Psoas muscle (tissue), 8 donors: ENCODE results near the gene ONECUT3. TPM values are rescaled to one million over a fixed set of nuclear protein-coding genes. Genes with fewer than 3 reads are reported as not detected.

Experiments
- ATAC-seq, 4 donors: fragments of 200-7000 bp; cut with Tn5 transposase; one replicate each; pipeline ENCODE4 v1.9.1; 2020; ENCODE audit warnings: moderate library complexity in 3 of 4, mild to moderate bottlenecking in 2 of 4
- DNase-seq, 2 donors: peaks; one replicate each; pipeline ENCODE4 v3.0.0-alpha.2; 2020
- H3K27ac ChIP-seq: fragments of 200-600 bp; one replicate; pipeline ENCODE4 v1.8.0; 2022
- H3K27me3 ChIP-seq, 3 donors: fragments of 200-600 bp in 1 of 3; one replicate each; pipeline versions ENCODE4 v1.6.1 to v1.8.0; 2013 to 2022; ENCODE audit warnings: low read length in 2 of 3, mild to moderate bottlenecking in 2 of 3, moderate library complexity in 1 of 3; ENCODE audit not compliant: insufficient read depth in 3 of 3
- H3K36me3 ChIP-seq, 2 donors: fragments of 200-600 bp in 1 of 2; one replicate each; pipeline versions ENCODE4 v1.6.1 to v1.8.0; 2013 to 2022; ENCODE audit warnings: low read depth in 1 of 2, mild to moderate bottlenecking in 1 of 2, moderate library complexity in 1 of 2; ENCODE audit not compliant: insufficient read depth in 1 of 2
- H3K4me1 ChIP-seq: fragments of 200-600 bp; one replicate; pipeline ENCODE4 v1.8.0; 2022
- H3K4me3 ChIP-seq: fragments of 200-600 bp; one replicate; pipeline ENCODE4 v1.8.0; 2022; ENCODE audit warnings: mild to moderate bottlenecking
- H3K9me3 ChIP-seq: fragments of 200-600 bp; one replicate; pipeline ENCODE4 v1.8.0; 2022
- CTCF ChIP-seq: fragments of 200-600 bp; IDR thresholded peaks from one replicate; pipeline ENCODE4 v1.8.0; 2022; ENCODE audit warnings: antibody characterized with exemption
- WGBS, 3 donors: extraction: QIAGEN DNeasy Blood & Tissue Kit; methylation state at CpG; one replicate each; pipeline versions ENCODE4 v1.1.6 to v1.1.7; 2013; 5-methylcytosine and 5-hydroxymethylcytosine counted together
- intact Hi-C, 2 donors: fragments of 100-400 bp; cut with DNase I; formaldehyde crosslinking; loops; one replicate each; pipeline versions ENCODE4 v1.11.0 to v1.14.2; 2022
- polyA plus RNA-seq, 3 donors: library from polyadenylated mRNA; stranded (reverse); fragments of 200-250 nt; gene quantifications; one replicate each; pipeline ENCODE4 v1.2.3, GENCODE V29; 2013
- total RNA-seq, 4 donors: library from RNA; stranded (reverse); fragmentation: NEBNext Ultra II Directional in 2 of 4; extraction: Animal tissue kit (Norgen Biotek cat#: 25700) in 2 of 4; gene quantifications; one replicate each; pipeline versions ENCODE4 v1.2.1 to v1.2.4, GENCODE V29; 2021 to 2023
- donor health status: healthy with polysubstance abuse.
- donor health status: DM: no; HTN: no; CAD: no; lungs with moderate emphysema.
- donor health status: Bipolar disorder and iron deficiency.
- donor health status: healthy.
- donor health status: DM: yes; HTN: yes; CAD: no.
- donor health status: DM: no; HTN: no; CAD: no.
- donor health status: DM: no; HTN: no; CAD: no.
- donor health status: DM: yes; HTN: yes; CAD: no.

ONECUT3 gene
- total and polyA plus RNA-seq, 7 donors: not detected

DNA sequence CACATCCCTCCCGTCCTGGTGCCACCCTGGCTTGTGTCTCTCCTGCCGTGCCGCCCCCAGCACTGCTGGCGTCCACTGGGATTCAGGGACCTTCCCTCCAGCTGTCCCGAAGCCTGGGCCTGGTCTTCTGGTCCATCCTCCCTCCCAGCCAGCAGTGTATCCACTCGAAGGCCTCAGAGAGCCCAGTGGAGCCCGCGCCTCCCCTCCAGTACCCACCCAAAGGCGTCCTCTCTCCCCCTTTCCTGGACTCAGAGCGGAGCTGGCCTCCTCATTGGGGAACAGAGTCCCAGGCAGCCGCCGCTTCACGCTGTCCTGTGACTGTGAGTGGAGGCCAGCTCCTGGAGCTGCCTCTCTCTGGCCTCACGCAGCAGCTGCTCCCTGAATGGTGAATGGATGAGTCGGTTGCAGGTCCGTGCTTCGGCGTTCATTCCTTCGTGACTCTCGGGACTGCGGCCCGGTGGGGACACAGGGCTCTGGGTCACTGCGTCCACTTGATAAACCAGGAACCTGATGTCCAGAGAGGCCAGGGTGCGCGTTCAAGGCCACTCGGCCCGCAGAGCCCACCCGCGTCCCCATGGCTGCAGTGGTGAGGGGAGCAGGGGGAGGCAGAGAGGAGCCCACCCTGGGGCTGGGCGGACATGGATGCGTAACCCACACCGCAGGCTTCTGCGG lies 12.1 kb downstream of the ONECUT3 start:
- intact Hi-C loops: loop anchor here (5.0 to 10.0 kb wide), 2 partner anchors 73 to 221 kb away; no protein-coding TSS in a partner anchor
- Histone ChIP-seq H3K36me3 (no peaks in the 10 kb centered on the region), H3K4me1 (no peaks in the 10 kb centered on the region), H3K27ac (no peak overlapping the region), H3K4me3 (no peak overlapping the region), H3K27me3 (peaks cover 2 to 94% (median 37%) of the 10 kb centered on the region in 3 donors), H3K9me3 (peaks cover 1% of the 10 kb centered on the region)
- 8 to 11% (median 9%) methylated on average over 33 of the region's 33 CpGs for WGBS, 3 donors
- ATAC-seq (no peak), DNase-seq (no peak)
- TF ChIP-seq CTCF: no peak

- Histone ChIP-seq H3K4me3 (no peak overlapping the region), H3K27me3 (peaks cover 2 to 94% (median 34%) of the 10 kb centered on the region in 3 donors), H3K4me1 (no peaks in the 10 kb centered on the region), H3K27ac (no peak overlapping the region), H3K9me3 (peaks cover 8% of the 10 kb centered on the region), H3K36me3 (no peaks in the 10 kb centered on the region)
- TF ChIP-seq CTCF: no peak
- 7 to 11% (median 8%) methylated on average over 36 to 38 of the region's 38 CpGs for WGBS, 3 donors
- no peak for DNase-seq
- ATAC-seq: no peak
- intact Hi-C loops: loop anchor here (5.0 to 10.0 kb wide), 2 partner anchors 74 to 221 kb away; no protein-coding TSS in a partner anchor
Observed at GRCh38 chr19:1765904-1766799, 12.8 kb downstream of the ONECUT3 start.

GRCh38 chr19:1766800-1767352 lies 13.6 kb downstream of the ONECUT3 start:
- no peak overlapping the region for H3K27ac ChIP-seq
- intact Hi-C loops: loop anchor here (1.0 to 10.0 kb wide), 3 partner anchors 75 to 222 kb away; no protein-coding TSS in a partner anchor
- peaks cover 2 to 94% (median 34%) of the 10 kb centered on the region in 3 donors for H3K27me3 ChIP-seq
- 21 to 23% (median 22%) methylated on average over 10 of the region's 10 CpGs for whole genome bisulfite sequencing, 3 donors
- no peaks in the 10 kb centered on the region for H3K36me3 ChIP-seq
- no peak for TF ChIP-seq CTCF
- ATAC-seq (no peak), DNase-seq (no peak)
- peaks cover 12% of the 10 kb centered on the region for H3K9me3 ChIP-seq
- no peak overlapping the region for H3K4me3 ChIP-seq
- H3K4me1 ChIP-seq: no peaks in the 10 kb centered on the region

DNA sequence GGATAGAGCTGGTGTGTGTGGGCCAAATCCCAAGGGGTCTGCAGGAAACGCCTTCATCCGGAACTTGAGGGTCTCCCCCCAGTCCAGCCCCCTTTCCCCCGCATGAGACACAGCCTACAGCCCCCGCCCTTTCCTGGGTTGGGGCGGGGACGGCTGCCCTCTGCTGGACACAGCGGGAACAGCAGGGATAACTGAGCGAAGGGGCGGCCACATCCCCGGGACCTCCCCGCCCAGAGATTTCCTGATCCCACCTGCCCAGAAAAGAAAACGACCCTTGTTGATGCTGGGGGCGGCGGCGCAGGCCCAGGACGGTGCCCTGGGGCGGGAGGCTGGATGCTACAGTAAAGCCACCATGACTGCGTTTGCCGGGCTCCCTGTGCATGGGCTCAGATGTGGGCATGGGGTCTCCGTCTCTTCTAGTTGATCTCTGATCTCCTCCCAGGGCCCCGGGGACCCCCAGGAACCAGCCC lies 14.2 kb downstream of the ONECUT3 start:
- no peak overlapping the region for H3K27ac ChIP-seq
- H3K9me3 ChIP-seq: peaks cover 12% of the 10 kb centered on the region
- no peaks in the 10 kb centered on the region for H3K4me1 ChIP-seq
- no peaks in the 10 kb centered on the region for H3K36me3 ChIP-seq
- DNase-seq (peak in 1 of 2 donors; percentile 37), ATAC-seq (peak; percentile 58 to 77 (median 68))
- 3 to 4% (median 4%) methylated on average over 19 to 21 of the region's 21 CpGs for WGBS, 3 donors
- peaks cover 2 to 94% (median 34%) of the 10 kb centered on the region in 3 donors for H3K27me3 ChIP-seq
- H3K4me3 ChIP-seq: no peak overlapping the region
- intact Hi-C loops: loop anchor here (1.0 to 10.0 kb wide), 3 partner anchors 75 to 223 kb away; no protein-coding TSS in a partner anchor
- peak; percentile 84 for TF ChIP-seq CTCF
